Measurements from ENCODE around the gene SUN5. TPM values are rescaled to one million over a fixed set of nuclear protein-coding genes. Genes with fewer than 3 reads are reported as not detected.

Gene SUN5
- total RNA-seq, 2 experiments from 2014 or later, result not detected

DNA sequence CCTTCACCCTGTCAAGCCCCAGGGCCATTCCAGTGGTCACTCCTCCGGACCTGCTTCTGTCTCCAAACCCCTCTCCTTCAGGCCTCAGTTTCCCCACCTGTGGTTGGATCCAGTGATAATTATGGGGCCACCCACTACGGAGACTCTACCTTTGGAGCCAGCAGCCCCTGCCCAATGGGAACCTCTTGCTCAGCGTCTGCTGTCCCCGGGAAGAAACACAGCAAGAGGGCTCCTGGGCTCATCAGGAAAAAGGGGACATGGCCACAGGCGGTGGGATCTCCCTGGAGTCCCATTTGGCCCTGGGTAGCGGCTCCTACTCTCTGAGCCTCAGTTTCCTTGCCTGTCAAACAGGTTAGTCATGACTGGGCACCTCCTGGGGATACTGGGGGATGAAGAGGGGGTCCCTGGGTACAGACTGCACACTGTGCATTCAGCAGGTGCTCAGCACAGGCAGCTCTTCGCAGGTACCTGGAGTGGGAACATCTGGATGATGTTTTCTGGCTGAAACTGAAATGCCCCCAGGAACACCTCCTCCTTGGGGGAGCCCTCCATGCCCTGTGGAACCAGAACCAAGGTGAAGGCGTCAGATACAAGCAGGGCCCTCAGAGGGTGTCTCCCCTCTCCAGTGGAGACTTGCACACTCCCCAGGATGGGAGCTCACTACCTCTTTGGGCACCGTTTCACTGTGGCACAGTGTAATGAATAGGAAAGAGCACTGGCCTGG is 19.4 kb downstream of the SUN5 start:
- ChIA-PET CTCF (no interaction called here), POLR2A (interaction anchor here (1.7 to 2.8 kb wide), 2 partner anchors 12 to 39 kb away, joined by 3 to 7 read pairs; no protein-coding TSS in a partner anchor)
- no peak overlapping the region for H3K27ac ChIP-seq (ENCODE audit: low read depth in 1 of 2, low read length in 2 of 2)
- Mint-ChIP-seq H3K9me3 (no peaks in the 10 kb centered on the region), H3K27me3 (no peaks in the 10 kb centered on the region), H3K36me3 (ENCODE audit: low read depth) (no peaks in the 10 kb centered on the region), H3K4me3 (no peak overlapping the region), H3K4me1 (ENCODE audit: low read depth) (peaks cover 33% of the 10 kb centered on the region), H3K27ac (no peak overlapping the region)
- intact Hi-C loops (cut with DNase I, micrococcal nuclease), result no loop called here
- DNase-seq (no peak), ATAC-seq (ENCODE audit: poor library complexity) (no peak)
- H3K36me3 ChIP-seq (ENCODE audit: insufficient read depth, low read length), result no peaks in the 10 kb centered on the region
- H3K4me1 ChIP-seq (ENCODE audit: insufficient read depth, low read length), result peaks cover 1% of the 10 kb centered on the region
- no peaks in the 10 kb centered on the region for H3K27me3 ChIP-seq (ENCODE audit: control insufficient read depth in 1 of 2, insufficient read depth in 2 of 2, low read length in 2 of 2)
- peaks cover 0 to 7% of the 10 kb centered on the region in 2 experiments for H3K9me3 ChIP-seq (ENCODE audit: control insufficient read depth in 1 of 2, insufficient read depth in 1 of 2, low read length in 2 of 2)
- no peak overlapping the region for H3K4me3 ChIP-seq (ENCODE audit: low read length)
- TF ChIP-seq, protein P1, sequence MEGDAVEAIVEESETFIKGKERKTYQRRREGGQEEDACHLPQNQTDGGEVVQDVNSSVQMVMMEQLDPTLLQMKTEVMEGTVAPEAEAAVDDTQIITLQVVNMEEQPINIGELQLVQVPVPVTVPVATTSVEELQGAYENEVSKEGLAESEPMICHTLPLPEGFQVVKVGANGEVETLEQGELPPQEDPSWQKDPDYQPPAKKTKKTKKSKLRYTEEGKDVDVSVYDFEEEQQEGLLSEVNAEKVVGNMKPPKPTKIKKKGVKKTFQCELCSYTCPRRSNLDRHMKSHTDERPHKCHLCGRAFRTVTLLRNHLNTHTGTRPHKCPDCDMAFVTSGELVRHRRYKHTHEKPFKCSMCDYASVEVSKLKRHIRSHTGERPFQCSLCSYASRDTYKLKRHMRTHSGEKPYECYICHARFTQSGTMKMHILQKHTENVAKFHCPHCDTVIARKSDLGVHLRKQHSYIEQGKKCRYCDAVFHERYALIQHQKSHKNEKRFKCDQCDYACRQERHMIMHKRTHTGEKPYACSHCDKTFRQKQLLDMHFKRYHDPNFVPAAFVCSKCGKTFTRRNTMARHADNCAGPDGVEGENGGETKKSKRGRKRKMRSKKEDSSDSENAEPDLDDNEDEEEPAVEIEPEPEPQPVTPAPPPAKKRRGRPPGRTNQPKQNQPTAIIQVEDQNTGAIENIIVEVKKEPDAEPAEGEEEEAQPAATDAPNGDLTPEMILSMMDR (IDR thresholded peaks at IDR 0.05), result no peak

DNA sequence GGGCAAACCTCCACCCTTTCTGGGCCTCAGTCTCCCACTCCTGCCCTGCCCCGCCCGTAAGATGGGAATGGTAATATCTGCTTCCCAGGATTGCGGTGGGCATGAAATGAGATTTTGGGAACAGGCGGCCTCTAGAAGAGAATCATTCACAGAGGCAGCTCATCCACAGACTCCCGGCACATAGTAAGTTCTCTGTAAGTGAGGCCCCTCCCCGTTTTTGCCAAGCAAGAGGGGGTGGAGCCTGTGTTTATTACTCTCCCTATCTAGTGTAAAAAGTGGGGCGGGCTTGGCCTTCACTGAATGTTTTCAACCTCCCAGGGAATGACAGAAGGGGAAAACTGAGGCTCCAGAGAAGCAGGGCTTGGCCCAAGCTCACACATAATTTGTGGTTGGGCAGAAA is 20.0 kb downstream of the SUN5 start:
- H3K27ac ChIP-seq (ENCODE audit: low read depth in 1 of 2, low read length in 2 of 2), result no peak overlapping the region
- Mint-ChIP-seq H3K4me1 (ENCODE audit: low read depth) (peaks cover 33% of the 10 kb centered on the region), H3K27ac (no peak overlapping the region), H3K4me3 (no peak overlapping the region), H3K36me3 (ENCODE audit: low read depth) (no peaks in the 10 kb centered on the region), H3K27me3 (no peaks in the 10 kb centered on the region), H3K9me3 (no peaks in the 10 kb centered on the region)
- TF ChIP-seq, protein P1 (IDR thresholded peaks at IDR 0.05), result no peak
- H3K27me3 ChIP-seq (ENCODE audit: control insufficient read depth in 1 of 2, insufficient read depth in 2 of 2, low read length in 2 of 2), result no peaks in the 10 kb centered on the region
- intact Hi-C loops (cut with DNase I, micrococcal nuclease), result no loop called here
- peaks cover 5% of the 10 kb centered on the region for H3K4me1 ChIP-seq (ENCODE audit: insufficient read depth, low read length)
- DNase-seq (no peak), ATAC-seq (ENCODE audit: poor library complexity) (no peak)
- peaks cover 0 to 7% of the 10 kb centered on the region in 2 experiments for H3K9me3 ChIP-seq (ENCODE audit: control insufficient read depth in 1 of 2, insufficient read depth in 1 of 2, low read length in 2 of 2)
- H3K4me3 ChIP-seq (ENCODE audit: low read length), result no peak overlapping the region
- POLR2A ChIA-PET, result interaction anchor here (1.6 to 1.7 kb wide), 2 partner anchors 17 to 39 kb away, joined by 3 to 4 read pairs; no protein-coding TSS in a partner anchor
- CTCF ChIA-PET, result no interaction called here
- H3K36me3 ChIP-seq (ENCODE audit: insufficient read depth, low read length), result no peaks in the 10 kb centered on the region

DNA sequence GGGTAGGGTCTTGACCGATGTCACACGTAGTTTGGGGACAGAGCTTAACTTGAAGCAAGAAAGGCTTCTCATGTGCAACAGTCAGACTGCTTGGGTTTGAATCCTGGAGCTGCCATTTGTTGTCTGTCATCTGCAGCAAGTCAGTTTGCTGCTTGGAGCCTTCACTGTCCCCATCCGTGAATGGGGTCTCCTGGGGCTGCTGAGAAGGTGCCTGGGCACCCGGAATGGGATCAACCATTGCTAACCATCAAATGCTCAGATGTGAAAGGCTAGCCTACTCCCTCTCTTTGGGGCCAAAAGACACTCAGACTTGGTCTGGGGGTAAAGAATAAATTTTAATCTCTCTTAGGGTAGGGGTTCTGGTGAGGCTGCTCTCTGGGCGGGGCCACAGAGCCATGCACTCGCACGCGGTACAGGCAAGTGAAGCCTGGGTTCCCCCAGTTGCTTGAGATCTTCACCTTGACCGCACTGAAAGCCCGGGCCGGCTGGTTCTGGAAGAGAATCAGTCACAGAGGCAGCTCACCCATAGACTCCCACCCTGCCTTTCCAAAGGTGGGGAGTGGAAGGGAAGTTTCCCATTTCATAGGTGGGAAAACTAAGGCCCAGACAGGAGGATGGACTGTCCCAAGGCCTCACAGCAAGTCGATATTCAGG is 20.6 kb downstream of the SUN5 start:
- peaks cover 8% of the 10 kb centered on the region for H3K4me1 ChIP-seq (ENCODE audit: insufficient read depth, low read length)
- H3K27ac ChIP-seq (ENCODE audit: low read depth in 1 of 2, low read length in 2 of 2), result no peak overlapping the region
- Mint-ChIP-seq H3K36me3 (ENCODE audit: low read depth) (no peaks in the 10 kb centered on the region), H3K27ac (peak overlapping the region; percentile 31), H3K27me3 (no peaks in the 10 kb centered on the region), H3K4me3 (no peak overlapping the region), H3K4me1 (ENCODE audit: low read depth) (peaks cover 33% of the 10 kb centered on the region), H3K9me3 (no peaks in the 10 kb centered on the region)
- TF ChIP-seq, protein P1 (IDR thresholded peaks at IDR 0.05), result no peak
- POLR2A ChIA-PET, result interaction anchor here (1.6 to 1.7 kb wide), 2 partner anchors 11 to 16 kb away, joined by 4 to 8 read pairs; no protein-coding TSS in a partner anchor
- H3K4me3 ChIP-seq (ENCODE audit: low read length), result no peak overlapping the region
- H3K36me3 ChIP-seq (ENCODE audit: insufficient read depth, low read length), result no peaks in the 10 kb centered on the region
- intact Hi-C loops (cut with DNase I, micrococcal nuclease), result no loop called here
- no peak for DNase-seq
- no peak for ATAC-seq (ENCODE audit: poor library complexity)
- H3K9me3 ChIP-seq (ENCODE audit: control insufficient read depth in 1 of 2, insufficient read depth in 1 of 2, low read length in 2 of 2), result peaks cover 0 to 7% of the 10 kb centered on the region in 2 experiments
- CTCF ChIA-PET, result interaction anchor here (1.2 kb wide), 1 partner anchor 17 kb away, joined by 3 read pairs; no protein-coding TSS in a partner anchor
- no peaks in the 10 kb centered on the region for H3K27me3 ChIP-seq (ENCODE audit: control insufficient read depth in 1 of 2, insufficient read depth in 2 of 2, low read length in 2 of 2)

Data from CD4-positive, alpha-beta T cell (primary cell).